ENCODE results near the gene MAP7D1.

Gene MAP7D1

DNA sequence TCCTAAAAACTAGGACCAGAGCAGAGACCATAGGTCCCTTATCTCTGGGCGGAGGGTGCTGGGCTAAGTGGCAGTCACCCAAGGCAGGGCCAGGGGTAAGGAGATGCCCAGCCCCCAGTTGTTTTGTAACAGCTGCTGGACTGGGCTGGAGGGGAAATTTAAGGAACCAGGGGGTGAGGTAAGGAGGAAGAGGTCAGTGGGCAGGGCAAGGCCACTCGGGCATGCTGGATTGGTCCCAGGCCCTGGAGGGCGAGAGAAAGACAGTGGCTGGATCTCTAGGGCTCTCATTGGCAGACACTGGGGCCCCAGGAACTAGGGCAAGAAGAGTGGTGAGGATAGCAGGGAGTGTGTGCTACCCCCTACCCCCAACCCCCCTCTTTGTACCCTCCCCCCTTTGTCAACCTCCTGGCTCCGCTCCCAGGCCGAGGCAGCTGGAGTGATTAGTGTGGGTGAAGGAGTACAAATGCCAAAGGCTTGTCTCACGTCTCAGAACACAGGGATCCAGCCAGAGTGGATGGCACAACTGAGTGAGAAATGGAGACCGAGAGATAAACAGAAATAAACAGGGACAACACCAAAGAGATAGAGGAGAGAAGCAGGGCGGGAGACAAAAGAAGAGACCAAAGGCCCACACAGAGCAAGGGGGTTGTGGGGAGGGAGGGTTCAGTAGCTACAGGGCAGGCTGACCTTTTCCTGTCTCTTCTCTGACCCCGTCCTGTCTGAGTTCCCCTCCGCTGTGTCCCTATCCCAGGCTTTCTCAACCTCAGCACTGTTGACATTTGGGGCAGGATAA, 47.8 kb downstream of the MAP7D1 start:
- no peak overlapping the region for H3K4me3 ChIP-seq (ENCODE audit: low read depth, low read length)
- TF ChIP-seq, protein P1, sequence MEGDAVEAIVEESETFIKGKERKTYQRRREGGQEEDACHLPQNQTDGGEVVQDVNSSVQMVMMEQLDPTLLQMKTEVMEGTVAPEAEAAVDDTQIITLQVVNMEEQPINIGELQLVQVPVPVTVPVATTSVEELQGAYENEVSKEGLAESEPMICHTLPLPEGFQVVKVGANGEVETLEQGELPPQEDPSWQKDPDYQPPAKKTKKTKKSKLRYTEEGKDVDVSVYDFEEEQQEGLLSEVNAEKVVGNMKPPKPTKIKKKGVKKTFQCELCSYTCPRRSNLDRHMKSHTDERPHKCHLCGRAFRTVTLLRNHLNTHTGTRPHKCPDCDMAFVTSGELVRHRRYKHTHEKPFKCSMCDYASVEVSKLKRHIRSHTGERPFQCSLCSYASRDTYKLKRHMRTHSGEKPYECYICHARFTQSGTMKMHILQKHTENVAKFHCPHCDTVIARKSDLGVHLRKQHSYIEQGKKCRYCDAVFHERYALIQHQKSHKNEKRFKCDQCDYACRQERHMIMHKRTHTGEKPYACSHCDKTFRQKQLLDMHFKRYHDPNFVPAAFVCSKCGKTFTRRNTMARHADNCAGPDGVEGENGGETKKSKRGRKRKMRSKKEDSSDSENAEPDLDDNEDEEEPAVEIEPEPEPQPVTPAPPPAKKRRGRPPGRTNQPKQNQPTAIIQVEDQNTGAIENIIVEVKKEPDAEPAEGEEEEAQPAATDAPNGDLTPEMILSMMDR (IDR thresholded peaks at IDR 0.05; ENCODE audit: borderline replicate concordance, insufficient read depth, low read depth, low read length), result no peak

DNA sequence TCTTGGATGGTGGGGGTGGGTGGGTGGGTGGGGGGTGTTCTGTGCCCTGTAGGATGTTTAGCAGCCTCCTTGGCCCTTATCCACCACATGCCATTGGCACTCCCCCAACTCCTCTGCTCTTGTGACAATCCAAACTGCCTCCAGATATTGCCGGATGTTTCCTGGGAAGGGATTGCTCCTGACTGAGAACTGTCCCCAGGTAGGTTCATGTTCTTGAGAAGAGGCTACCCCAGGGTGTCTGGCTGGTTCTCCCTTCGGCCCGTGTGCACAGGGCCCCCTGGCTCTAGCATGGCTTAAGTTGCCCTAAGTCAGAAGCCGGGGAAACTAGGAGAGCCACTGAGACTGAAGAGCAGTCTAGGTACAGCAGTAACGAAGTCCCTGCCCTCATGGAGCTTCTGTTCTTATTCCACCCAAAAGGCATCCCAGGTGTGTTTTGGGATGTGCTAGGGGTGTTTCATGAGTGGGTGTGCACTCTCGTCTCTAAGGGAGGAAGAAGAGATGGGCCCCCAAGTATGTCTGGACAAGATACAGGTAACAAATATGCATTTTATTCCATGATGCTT, 48.5 kb downstream of the MAP7D1 start:
- no peak overlapping the region for H3K4me3 ChIP-seq (ENCODE audit: low read depth, low read length)
- TF ChIP-seq, protein P1 (IDR thresholded peaks at IDR 0.05; ENCODE audit: borderline replicate concordance, insufficient read depth, low read depth, low read length), result no peak

DNA sequence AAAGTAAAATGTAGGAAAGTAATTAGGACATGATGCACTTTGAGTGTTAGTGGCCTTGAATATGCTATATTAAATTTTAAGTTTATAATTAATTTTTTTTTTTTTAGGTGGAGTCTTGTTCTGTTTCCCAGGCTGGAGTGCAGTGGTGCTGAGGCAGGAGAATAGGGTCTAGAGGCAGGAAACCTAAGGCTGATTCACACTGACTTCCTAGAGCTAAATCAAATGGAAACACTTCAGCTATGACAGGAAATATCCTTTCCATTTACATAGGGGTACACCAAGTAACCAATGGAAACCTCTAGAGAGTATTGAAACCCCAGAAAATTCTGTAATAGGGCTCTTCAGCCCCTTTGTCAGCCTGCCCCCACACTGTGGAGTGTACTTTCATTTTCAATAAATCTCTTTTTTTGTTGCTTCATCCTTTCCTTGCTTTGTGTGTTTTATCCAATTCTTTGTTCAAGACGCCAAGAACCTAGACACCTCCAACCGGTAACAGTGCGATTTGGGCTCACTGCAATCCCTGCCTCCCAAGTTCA, 50.4 kb downstream of the MAP7D1 start:
- TF ChIP-seq, protein P1 (IDR thresholded peaks at IDR 0.05; ENCODE audit: borderline replicate concordance, insufficient read depth, low read depth, low read length), result no peak
- H3K4me3 ChIP-seq (ENCODE audit: low read depth, low read length), result no peak overlapping the region

DNA sequence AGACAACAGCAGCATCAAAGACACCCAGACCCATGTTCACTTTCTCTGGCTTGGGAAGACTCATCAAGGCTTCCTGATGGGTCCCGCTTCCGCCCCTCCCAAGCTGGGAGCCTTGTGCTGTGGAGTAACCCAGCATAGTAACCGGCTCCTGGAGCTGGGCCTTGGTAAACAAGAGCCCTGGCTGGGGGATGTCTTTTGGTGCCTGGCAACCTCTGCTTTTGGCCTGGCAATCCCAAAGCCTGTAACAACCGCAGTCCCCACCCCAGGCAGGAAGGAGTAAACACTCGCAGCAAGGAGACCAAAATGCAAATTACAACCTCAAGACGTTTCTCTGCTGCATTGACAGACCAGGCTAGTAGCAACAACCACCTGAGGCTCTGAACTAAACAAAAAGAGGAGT, 51.4 kb downstream of the MAP7D1 start:
- no peak overlapping the region for H3K4me3 ChIP-seq (ENCODE audit: low read depth, low read length)
- TF ChIP-seq, protein P1 (IDR thresholded peaks at IDR 0.05; ENCODE audit: borderline replicate concordance, insufficient read depth, low read depth, low read length), result no peak

DNA sequence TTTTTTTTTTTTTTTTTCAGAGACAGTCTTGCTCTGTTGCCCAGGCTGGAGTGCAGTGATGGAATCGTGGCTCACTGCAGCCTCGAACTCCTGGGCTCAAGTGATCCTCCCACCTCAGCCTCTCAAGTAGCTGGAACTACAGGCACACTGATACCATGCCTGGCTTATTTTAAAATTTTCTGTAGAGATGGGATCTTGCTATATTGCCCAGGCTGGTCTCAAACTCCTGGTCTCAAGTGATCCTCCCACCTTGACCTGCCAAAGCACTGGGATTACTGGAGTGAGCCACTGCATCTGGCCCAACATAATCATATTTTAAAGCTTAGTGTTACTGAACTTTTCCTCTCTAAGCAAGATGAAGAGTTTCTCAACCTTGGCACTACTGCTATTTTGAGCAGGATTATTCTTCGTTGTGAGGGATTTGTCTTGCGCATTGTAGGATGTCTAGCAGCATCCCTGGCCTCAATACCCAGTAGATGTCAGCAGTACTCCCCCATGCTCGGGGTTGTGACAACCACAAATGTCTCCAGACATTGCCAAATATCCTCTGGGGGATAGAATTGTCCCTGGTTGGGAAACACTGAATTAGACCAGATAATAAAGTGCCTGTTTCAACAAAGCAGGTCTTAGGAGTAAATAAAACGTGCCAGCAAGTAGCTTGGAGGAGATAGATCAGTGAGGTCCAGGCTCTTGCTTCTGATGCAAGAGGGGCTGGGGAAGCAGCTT, 53.2 kb downstream of the MAP7D1 start:
- no peak overlapping the region for H3K4me3 ChIP-seq (ENCODE audit: low read depth, low read length)
- TF ChIP-seq, protein P1 (IDR thresholded peaks at IDR 0.05; ENCODE audit: borderline replicate concordance, insufficient read depth, low read depth, low read length), result no peak

DNA sequence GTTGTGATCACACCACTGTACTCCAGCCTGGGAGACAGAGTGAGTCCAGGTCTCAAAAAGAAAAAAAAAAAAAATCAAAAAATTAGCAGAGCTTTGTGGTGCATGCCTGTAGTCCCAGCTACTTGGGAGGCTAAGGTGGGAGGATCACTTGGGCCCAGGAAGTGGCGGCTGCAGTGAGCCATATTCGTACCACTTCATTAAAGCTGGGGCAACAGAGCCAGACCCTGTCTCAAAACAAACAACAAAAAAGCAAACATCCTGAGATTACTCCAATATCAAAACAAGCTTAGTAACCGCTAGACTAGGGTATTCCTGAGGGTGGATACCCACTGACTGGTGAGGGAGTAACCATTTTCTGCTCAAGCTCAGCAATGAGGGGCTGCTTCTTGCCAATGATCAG, 55.3 kb downstream of the MAP7D1 start:
- TF ChIP-seq, protein P1 (IDR thresholded peaks at IDR 0.05; ENCODE audit: borderline replicate concordance, insufficient read depth, low read depth, low read length), result no peak

More for the DNA sequence above, 55.3 kb downstream of the MAP7D1 start:
- H3K4me3 ChIP-seq (ENCODE audit: low read depth, low read length), result no peak overlapping the region

Measured in GM12875 (cell line).